GM21447 (cell line): ENCODE data around the gene BTBD6.

Experiments used
- ATAC-seq: cut with Tn5 transposase; IDR thresholded peaks from one replicate; pipeline ENCODE4 v1.9.1; 2021; ENCODE audit not compliant: unreplicated experiment

BTBD6 gene

GRCh38 chr14:105248368-105249181, at the start of gene BTBD6:
TSS of gene BTBD6 (plus strand) at chr14:105248533. CDS start at chr14:105248712, 179 bp downstream.
- peak; percentile 78 for ATAC-seq

- no peak for ATAC-seq
Measured at GRCh38 chr14:105198588-105198987, 49.7 kb upstream of the BTBD6 start.

DNA sequence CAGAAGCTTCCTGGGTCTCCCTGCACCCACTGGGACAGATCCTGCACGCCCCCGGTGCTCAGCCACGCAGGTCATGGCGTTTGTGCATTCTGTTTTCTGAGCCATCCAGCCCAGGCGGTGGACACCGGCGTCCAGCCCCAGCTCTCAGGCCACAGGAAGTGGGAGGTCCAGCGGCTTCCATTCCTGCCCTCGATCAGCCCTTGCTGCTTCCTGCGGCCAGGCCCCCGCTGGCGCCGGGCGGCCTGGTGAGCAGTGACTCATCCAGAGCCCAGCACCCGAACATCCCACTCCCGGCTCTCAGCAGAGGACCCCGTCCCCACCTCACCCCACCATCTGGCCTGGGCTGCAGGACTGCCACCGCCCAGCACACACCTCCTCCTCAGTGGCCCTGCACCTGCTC, 49.2 kb upstream of the BTBD6 start:
- no peak for ATAC-seq

- ATAC-seq = no peak
Measured at GRCh38 chr14:105200074-105200473, 48.3 kb upstream of the BTBD6 start.

DNA sequence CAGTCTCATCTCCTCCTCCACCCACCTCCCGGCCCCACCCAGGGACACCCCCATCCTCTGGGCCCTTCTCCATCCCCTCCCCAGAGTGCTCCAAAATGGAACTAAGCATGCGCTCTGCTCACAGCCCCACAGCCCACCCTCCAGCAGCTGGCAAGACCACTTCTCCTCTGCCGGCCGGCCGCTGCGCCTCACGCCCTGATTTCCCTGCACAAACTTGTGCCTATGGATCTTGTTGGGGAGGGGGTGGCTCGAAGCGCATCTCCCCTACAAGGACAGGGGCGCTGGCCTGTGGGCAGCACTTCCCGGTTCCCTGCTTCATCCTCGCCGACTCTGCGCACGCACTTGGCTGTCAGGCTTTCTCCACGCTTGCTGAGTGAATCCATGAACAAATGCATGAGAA, 47.7 kb upstream of the BTBD6 start:
- no peak for ATAC-seq

- no peak for ATAC-seq
Measured at GRCh38 chr14:105201156-105201924, 47.0 kb upstream of the BTBD6 start.

- no peak for ATAC-seq
Measured at GRCh38 chr14:105201925-105202513, 46.3 kb upstream of the BTBD6 start.

DNA sequence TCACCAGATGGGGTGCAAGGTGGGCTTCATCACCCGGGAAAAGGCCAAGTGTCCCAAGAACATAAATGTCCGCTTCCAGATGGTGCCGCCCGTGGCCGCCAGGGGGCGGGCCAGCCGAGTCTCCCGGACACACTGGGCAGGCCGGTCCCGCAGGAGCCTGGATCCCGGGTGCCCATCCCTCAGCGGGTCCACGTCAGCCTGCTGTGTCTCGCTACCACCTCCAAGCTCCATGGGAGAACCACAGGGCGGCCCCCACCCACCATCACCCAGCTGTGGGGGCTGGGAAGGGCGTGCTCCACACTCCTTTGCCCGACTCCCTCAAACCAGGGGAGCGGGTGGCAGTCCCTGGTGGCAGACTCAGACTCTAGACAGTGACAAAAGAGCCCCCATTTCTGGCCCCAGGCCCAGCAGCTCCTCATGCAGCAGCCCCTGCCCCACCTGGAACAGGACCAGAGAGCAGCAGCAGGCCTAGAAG, 45.2 kb upstream of the BTBD6 start:
- ATAC-seq = no peak

DNA sequence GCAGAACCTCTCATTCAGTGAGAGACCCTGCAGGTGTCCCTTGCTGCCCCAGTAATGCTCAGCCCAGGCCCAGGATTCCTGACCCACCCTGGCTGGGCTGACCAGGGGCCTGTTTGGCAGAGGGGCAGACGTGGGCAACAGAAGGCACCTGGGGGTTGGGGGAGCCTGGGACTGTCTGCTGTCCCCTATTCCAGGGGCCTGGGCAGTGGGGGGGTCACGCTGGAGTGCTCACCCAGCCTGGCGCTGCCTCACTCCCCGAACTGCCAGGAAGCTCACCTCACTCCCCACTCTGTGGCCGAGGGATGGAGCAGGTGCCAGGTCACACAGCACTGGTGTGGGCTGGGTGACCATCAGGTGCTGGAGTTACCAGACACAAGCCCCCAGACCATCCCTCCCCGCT, 44.6 kb upstream of the BTBD6 start:
- ATAC-seq = no peak

- ATAC-seq = no peak
Measured at GRCh38 chr14:105204206-105204930, 44.0 kb upstream of the BTBD6 start.

GRCh38 chr14:105204931-105205672, 43.2 kb upstream of the BTBD6 start:
- no peak for ATAC-seq

- no peak for ATAC-seq
Measured at GRCh38 chr14:105205673-105206208, 42.6 kb upstream of the BTBD6 start.

DNA sequence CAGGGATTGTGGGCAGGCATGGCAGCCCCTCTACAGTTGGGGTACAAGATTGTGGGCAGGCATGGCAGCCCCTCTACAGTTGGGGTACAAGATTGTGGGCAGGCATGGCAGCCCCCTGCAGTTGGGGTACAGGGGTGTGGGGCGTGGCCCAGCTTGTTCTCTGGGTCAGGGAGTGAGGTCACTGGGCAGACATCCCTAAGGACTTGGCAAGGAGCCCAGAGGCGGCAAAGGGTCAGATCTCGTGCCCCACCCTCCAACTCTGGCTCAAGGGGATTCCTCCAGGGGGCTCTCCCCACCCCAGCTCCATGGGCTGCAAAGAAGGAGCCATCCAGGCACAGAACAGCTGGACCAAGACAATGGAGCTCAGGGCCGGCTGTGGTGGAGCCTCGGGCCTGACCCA, 41.5 kb upstream of the BTBD6 start:
- ATAC-seq = no peak

GRCh38 chr14:105207460-105207901, 40.9 kb upstream of the BTBD6 start:
- ATAC-seq = no peak

- ATAC-seq = no peak
Measured at GRCh38 chr14:105207996-105208737, 40.2 kb upstream of the BTBD6 start.

DNA sequence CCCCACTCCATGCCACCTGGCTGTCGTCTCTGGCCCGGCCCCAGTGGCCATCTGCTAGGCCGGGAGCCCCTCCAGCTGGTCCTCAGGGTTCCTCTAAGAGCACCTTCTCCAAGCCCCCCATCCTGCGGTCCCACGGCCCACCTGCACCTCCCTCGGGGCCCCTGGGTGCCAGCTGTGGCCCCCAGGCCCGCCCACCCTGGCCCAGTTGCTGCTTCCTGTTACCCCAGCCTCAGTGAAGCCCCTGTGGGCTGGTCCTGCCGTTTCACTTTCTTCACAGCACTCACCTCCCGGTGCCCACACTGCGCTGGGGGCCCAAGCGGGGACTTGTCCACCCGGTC, 39.6 kb upstream of the BTBD6 start:
- no peak for ATAC-seq

- no peak for ATAC-seq
Measured at GRCh38 chr14:105209091-105209490, 39.2 kb upstream of the BTBD6 start.

- no peak for ATAC-seq
Measured at GRCh38 chr14:105209646-105210045, 38.7 kb upstream of the BTBD6 start.

- ATAC-seq = no peak
Measured at GRCh38 chr14:105210266-105211025, 37.9 kb upstream of the BTBD6 start.
